ENCODE results near the gene NFIB.

The NFIB gene

GRCh38 chr9:14303521-14303920, 10.4 kb downstream of the NFIB start:
- peak overlapping the region in 1 of 3 experiments; percentile 70 for H3K4me3 Mint-ChIP-seq
- H3K27ac Mint-ChIP-seq, result peak overlapping the region in 2 of 3 experiments; percentile 78 to 87
- peaks cover 55% of the 10 kb centered on the region for H3K36me3 Mint-ChIP-seq (ENCODE audit: low read depth)
- no peaks in the 10 kb centered on the region for H3K9me3 Mint-ChIP-seq
- TF ChIP-seq CTCF (IDR thresholded peaks at IDR 0.05; ENCODE audit: unreplicated experiment in 3 of 3), result no peak
- peaks cover 91% of the 10 kb centered on the region for H3K4me1 Mint-ChIP-seq
- no peaks in the 10 kb centered on the region for H3K27me3 Mint-ChIP-seq (ENCODE audit: low read depth)

- Mint-ChIP-seq H3K4me3 (peak overlapping the region in 2 of 3 experiments; percentile 29 to 70), H3K36me3 (ENCODE audit: low read depth) (peaks cover 51% of the 10 kb centered on the region), H3K9me3 (no peaks in the 10 kb centered on the region), H3K27me3 (ENCODE audit: low read depth) (no peaks in the 10 kb centered on the region), H3K27ac (peak overlapping the region in 2 of 3 experiments; percentile 78 to 87), H3K4me1 (peaks cover 91% of the 10 kb centered on the region)
- TF ChIP-seq CTCF (IDR thresholded peaks at IDR 0.05; ENCODE audit: unreplicated experiment in 3 of 3), result no peak
These were observed 10.8 kb downstream of the NFIB start for GRCh38 chr9:14303100-14303499.

- Mint-ChIP-seq H3K27me3 (ENCODE audit: low read depth) (no peaks in the 10 kb centered on the region), H3K36me3 (ENCODE audit: low read depth) (peaks cover 48% of the 10 kb centered on the region), H3K9me3 (no peaks in the 10 kb centered on the region), H3K4me3 (peak overlapping the region; percentile 16 to 70 (median 54)), H3K27ac (peak overlapping the region; percentile 72 to 87 (median 78)), H3K4me1 (peaks cover 88% of the 10 kb centered on the region)
- no peak for TF ChIP-seq CTCF (IDR thresholded peaks at IDR 0.05; ENCODE audit: unreplicated experiment in 3 of 3)
These were observed 11.5 kb downstream of the NFIB start for GRCh38 chr9:14302405-14302804.

GRCh38 chr9:14301583-14302021, 12.3 kb downstream of the NFIB start:
- no peaks in the 10 kb centered on the region for H3K9me3 Mint-ChIP-seq
- H3K36me3 Mint-ChIP-seq (ENCODE audit: low read depth), result peaks cover 48% of the 10 kb centered on the region
- H3K4me3 Mint-ChIP-seq, result peak overlapping the region in 2 of 3 experiments; percentile 53 to 69
- no peaks in the 10 kb centered on the region for H3K27me3 Mint-ChIP-seq (ENCODE audit: low read depth)
- H3K27ac Mint-ChIP-seq, result peak overlapping the region; percentile 72 to 87 (median 78)
- no peak for TF ChIP-seq CTCF (IDR thresholded peaks at IDR 0.05; ENCODE audit: unreplicated experiment in 3 of 3)
- peaks cover 88% of the 10 kb centered on the region for H3K4me1 Mint-ChIP-seq

- Mint-ChIP-seq H3K9me3 (no peaks in the 10 kb centered on the region), H3K4me3 (peak overlapping the region in 2 of 3 experiments; percentile 24 to 28), H3K27me3 (ENCODE audit: low read depth) (no peaks in the 10 kb centered on the region), H3K27ac (peak overlapping the region in 2 of 3 experiments; percentile 76 to 87), H3K36me3 (ENCODE audit: low read depth) (peaks cover 49% of the 10 kb centered on the region), H3K4me1 (peaks cover 89% of the 10 kb centered on the region)
- no peak for TF ChIP-seq CTCF (IDR thresholded peaks at IDR 0.05; ENCODE audit: unreplicated experiment in 3 of 3)
These were observed 12.9 kb downstream of the NFIB start for GRCh38 chr9:14301006-14301405.

- H3K4me1 Mint-ChIP-seq, result peaks cover 88% of the 10 kb centered on the region
- H3K27ac Mint-ChIP-seq, result peak overlapping the region; percentile 76 to 87 (median 82)
- H3K36me3 Mint-ChIP-seq (ENCODE audit: low read depth), result peaks cover 51% of the 10 kb centered on the region
- H3K9me3 Mint-ChIP-seq, result no peaks in the 10 kb centered on the region
- no peak for TF ChIP-seq CTCF (IDR thresholded peaks at IDR 0.05; ENCODE audit: unreplicated experiment in 3 of 3)
- peak overlapping the region; percentile 5 to 78 (median 45) for H3K4me3 Mint-ChIP-seq
- H3K27me3 Mint-ChIP-seq (ENCODE audit: low read depth), result no peaks in the 10 kb centered on the region
These were observed 13.4 kb downstream of the NFIB start for GRCh38 chr9:14300588-14300987.
